ENCODE data around the gene APELA. TPM values are rescaled to one million over a fixed set of nuclear protein-coding genes. Genes with fewer than 3 reads are reported as not detected.

Gene APELA
- total RNA-seq (2014; rRNA removed; shearing (Covaris generic)) = not detected in 2 replicates

GRCh38 chr4:164876700-164877324 is at the start of gene APELA:
TSS of gene APELA (plus strand) at chr4:164877178. CDS start at chr4:164877332, 154 bp downstream.
- no peak for DNase-seq (ENCODE audit: low spot score)
- in situ Hi-C loops (cut with HindIII; ENCODE audit: low sequenced_read_pairs) = no loop called here

GRCh38 chr4:164828955-164829354 is 48.0 kb upstream of the APELA start:
- in situ Hi-C loops (cut with HindIII; ENCODE audit: low sequenced_read_pairs) = no loop called here

GRCh38 chr4:164846566-164846965 is 30.4 kb upstream of the APELA start:
- in situ Hi-C loops (cut with HindIII; ENCODE audit: low sequenced_read_pairs) = no loop called here
- DNase-seq (ENCODE audit: low spot score) = no peak

More at GRCh38 chr4:164828955-164829354, 48.0 kb upstream of the APELA start:
- DNase-seq (ENCODE audit: low spot score) = no peak

DNA sequence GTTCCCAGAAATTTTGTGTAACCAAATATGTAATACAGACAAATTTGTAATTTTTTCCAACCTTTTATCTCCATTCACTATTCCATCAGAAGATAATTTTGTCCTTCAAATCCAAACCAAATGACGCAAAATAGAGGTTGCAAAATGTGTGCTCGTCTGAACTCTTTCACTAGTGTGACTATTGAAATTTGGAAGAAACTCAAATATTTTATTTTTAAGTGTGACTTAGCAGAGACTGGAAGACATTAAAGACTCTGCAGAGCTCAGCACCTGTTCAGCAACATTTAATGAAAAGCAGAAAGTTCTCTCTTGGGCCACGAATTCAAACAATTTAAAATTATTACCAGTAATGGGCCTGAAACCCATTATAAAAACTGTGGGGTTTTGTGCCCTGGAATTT is 30.0 kb upstream of the APELA start:
- DNase-seq (ENCODE audit: low spot score) = no peak
- in situ Hi-C loops (cut with HindIII; ENCODE audit: low sequenced_read_pairs) = no loop called here

DNA sequence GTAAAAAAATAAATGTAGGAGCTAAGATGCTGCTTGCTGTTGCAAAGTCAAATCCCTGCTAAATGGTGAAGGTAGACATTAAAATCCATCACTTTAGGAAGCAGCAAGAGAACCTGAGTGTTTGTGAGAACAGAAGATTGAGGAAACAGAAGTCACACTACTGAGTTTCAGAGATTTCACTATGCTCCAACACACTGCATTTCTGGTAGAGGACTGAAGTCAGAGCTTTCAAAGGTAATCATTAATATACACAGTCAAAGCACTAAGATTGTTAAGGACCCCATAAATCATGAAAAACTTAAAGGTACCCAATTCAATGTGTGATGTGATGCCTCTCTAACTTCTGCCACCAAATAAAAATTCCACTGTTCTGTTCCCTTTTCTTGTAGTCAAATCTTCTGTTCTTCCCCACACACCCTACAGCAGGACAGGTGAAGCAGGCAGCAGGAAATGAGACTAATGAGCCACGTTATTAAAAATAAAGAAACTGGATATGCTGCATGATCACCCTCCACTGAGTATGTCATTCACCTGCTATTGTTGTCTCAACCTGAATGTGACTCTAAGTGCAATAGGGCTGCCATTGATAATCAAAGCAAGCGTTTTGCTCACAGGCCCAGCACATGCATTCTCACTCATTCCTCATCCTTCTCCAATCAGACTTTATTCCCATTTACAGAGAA is 28.9 kb upstream of the APELA start:
- DNase-seq (ENCODE audit: low spot score) = no peak
- in situ Hi-C loops (cut with HindIII; ENCODE audit: low sequenced_read_pairs) = no loop called here

GRCh38 chr4:164856396-164856795 is 20.6 kb upstream of the APELA start:
- in situ Hi-C loops (cut with HindIII; ENCODE audit: low sequenced_read_pairs) = no loop called here
- no peak for DNase-seq (ENCODE audit: low spot score)

DNA sequence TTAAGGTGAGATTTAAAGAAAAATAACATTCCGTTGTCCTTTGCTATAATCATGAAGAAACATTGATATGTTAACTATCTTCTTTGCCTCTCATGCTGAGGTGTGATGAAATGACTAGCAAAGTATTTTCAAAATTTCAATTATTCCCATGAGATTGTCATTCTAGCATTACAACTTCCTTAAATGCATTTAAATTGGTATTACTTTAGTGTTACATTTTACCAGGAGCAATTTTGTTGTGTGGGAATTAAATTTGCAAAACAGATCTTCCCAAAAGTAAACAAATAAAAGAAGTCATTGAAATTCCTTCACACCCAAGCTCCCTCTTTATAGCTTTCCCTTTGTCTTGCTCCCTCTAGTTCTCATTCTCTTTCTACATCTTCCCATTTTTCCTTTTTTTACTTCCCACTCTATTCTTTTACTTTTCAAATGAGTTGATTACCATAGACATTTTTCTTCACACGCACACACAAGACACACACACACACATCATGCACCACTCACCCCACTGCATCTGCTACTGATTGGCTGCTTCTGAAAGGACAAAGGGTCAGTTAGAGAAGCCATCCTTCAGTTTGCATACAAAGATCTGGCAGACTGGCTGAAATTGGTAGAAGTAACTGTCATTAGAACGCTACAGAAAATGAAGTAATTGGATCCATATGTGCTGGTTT is 10.0 kb upstream of the APELA start:
- DNase-seq (ENCODE audit: low spot score) = no peak
- in situ Hi-C loops (cut with HindIII; ENCODE audit: low sequenced_read_pairs) = no loop called here

DNA sequence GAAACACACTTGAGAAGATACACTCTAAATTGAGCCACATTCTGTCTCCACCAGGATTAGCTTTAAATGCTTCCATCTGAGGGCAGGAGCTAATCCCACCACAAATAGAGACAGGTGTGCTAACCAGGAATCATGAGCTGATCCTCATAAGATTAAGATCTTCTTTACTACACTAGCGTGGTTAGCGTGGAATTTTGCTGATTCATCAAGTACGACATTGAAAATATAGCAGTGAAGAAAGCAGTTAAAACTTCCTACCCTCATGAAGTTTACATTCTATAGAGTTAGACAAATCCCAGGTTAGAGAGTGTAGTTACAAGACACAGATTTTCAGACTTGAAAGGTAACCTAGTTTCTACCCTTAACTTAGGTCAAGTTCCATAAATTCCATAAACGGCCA is 5.3 kb upstream of the APELA start:
- in situ Hi-C loops (cut with HindIII; ENCODE audit: low sequenced_read_pairs) = no loop called here
- no peak for DNase-seq (ENCODE audit: low spot score)

DNA sequence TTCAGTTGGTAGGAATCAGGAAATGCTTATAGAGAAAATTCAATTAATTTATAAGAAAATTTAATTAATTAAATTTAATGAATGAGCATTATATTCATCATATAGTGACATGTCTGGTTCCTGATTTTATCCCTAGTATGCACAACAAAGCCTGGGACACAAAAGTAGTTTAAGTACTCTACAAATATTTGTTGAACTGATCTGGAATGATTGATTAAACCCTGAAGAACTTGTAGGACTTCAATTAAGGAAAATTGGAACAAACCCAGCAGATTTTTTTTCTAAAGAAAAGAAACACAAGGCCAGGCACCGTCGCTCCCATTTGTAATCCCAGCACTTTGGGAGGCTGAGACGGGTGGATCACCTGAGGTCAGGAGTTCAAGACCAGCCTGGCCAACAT is 4.5 kb upstream of the APELA start:
- no peak for DNase-seq (ENCODE audit: low spot score)
- in situ Hi-C loops (cut with HindIII; ENCODE audit: low sequenced_read_pairs) = no loop called here

GRCh38 chr4:164874789-164875188 is 2.2 kb upstream of the APELA start:
- in situ Hi-C loops (cut with HindIII; ENCODE audit: low sequenced_read_pairs) = no loop called here
- DNase-seq (ENCODE audit: low spot score) = no peak

- in situ Hi-C loops (cut with HindIII; ENCODE audit: low sequenced_read_pairs) = no loop called here
- DNase-seq (ENCODE audit: low spot score) = no peak
These were observed 3.7 kb downstream of the APELA start for GRCh38 chr4:164880489-164881262.

GRCh38 chr4:164888096-164888715 is 11.2 kb downstream of the APELA start:
- no peak for DNase-seq (ENCODE audit: low spot score)
- in situ Hi-C loops (cut with HindIII; ENCODE audit: low sequenced_read_pairs) = no loop called here

DNA sequence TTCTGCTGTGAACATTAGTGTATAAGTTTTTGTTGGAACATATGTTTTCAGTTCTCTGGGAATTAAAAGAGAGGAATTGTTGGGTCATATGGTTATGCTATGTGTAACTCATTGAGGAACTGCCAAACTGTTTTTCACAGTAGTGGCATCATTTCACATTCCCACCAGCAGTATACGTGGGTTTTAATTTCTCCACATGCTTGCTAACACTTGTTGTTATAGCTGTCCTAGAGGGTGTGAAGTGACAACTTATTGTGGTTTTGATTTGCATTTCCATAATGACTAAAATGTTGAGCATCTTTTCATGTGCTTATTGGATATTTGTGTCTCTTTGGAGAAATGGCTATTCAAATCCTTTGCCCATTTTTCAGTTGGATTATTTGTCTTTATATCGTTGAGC is 13.7 kb downstream of the APELA start:
- DNase-seq (ENCODE audit: low spot score) = no peak
- in situ Hi-C loops (cut with HindIII; ENCODE audit: low sequenced_read_pairs) = no loop called here

- in situ Hi-C loops (cut with HindIII; ENCODE audit: low sequenced_read_pairs) = no loop called here
- DNase-seq (ENCODE audit: low spot score) = no peak
These were observed 15.0 kb downstream of the APELA start for GRCh38 chr4:164892018-164892417.

DNA sequence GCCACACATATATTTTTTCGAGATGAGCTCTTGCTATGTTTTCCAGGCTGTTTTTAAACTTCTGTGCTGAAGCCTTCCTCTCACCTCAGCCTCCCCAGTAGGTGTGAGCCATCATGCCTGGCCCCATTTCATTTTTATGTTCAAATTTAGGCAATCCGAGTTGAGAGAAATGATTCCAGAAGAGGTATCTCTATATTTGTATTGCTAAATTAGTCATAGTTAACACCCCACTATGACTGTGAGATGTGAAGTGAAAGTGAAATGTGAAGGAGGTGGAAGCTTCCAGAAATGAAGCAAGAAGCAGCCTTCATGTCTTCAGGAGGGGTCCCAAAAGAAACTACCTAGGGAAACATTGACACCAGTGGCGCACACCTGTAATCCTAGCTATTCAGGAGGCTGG is 17.7 kb downstream of the APELA start:
- no peak for DNase-seq (ENCODE audit: low spot score)
- in situ Hi-C loops (cut with HindIII; ENCODE audit: low sequenced_read_pairs) = no loop called here

GRCh38 chr4:164902608-164903007 is 25.6 kb downstream of the APELA start:
- DNase-seq (ENCODE audit: low spot score) = no peak
- in situ Hi-C loops (cut with HindIII; ENCODE audit: low sequenced_read_pairs) = no loop called here

- in situ Hi-C loops (cut with HindIII; ENCODE audit: low sequenced_read_pairs) = no loop called here
- DNase-seq (ENCODE audit: low spot score) = no peak
These were observed 27.4 kb downstream of the APELA start for GRCh38 chr4:164904336-164904735.

- in situ Hi-C loops (cut with HindIII; ENCODE audit: low sequenced_read_pairs) = no loop called here
These were observed 28.0 kb downstream of the APELA start for GRCh38 chr4:164904941-164905340.

GRCh38 chr4:164906368-164906767 is 29.4 kb downstream of the APELA start:
- no peak for DNase-seq (ENCODE audit: low spot score)
- in situ Hi-C loops (cut with HindIII; ENCODE audit: low sequenced_read_pairs) = no loop called here

More at GRCh38 chr4:164904941-164905340, 28.0 kb downstream of the APELA start:
- DNase-seq (ENCODE audit: low spot score) = no peak

Measured in G401 (cell line).